HepG2 (cell line): Measurements from ENCODE around the gene NSG2. TPM values are rescaled to one million over a fixed set of nuclear protein-coding genes. Genes with fewer than 3 reads are reported as not detected.

Source experiments
- ARHGAP35 ChIP-seq: sonication (generic); formaldehyde crosslinking; IDR thresholded peaks from 2 replicates; pipeline ENCODE4 v1.9.0; 2022; ENCODE audit warnings: mild to moderate bottlenecking, inconsistent platforms, moderate library complexity, missing genetic modification reagents, borderline replicate concordance
- ASH2L ChIP-seq: fragments of 300-600, 200-600 bp; sonication (generic); IDR thresholded peaks from 2 replicates; pipeline ENCODE4 v1.7.0; 2017; ENCODE audit warnings: low read depth, mild to moderate bottlenecking, moderate library complexity, mixed read lengths, low read length; ENCODE audit not compliant: insufficient read length
- BRF2 ChIP-seq: sonication (generic); formaldehyde crosslinking; IDR thresholded peaks from 2 replicates; pipeline ENCODE4 v1.8.1; 2022; ENCODE audit warnings: mild to moderate bottlenecking, missing genetic modification reagents
- ESRRA ChIP-seq: sonication (generic); formaldehyde crosslinking; IDR thresholded peaks from 2 replicates; pipeline ENCODE4 v1.5.1; 2020; ENCODE audit warnings: mild to moderate bottlenecking, low read depth, missing genetic modification reagents
- FIP1L1 ChIP-seq: fragments of 200-400 bp; formaldehyde crosslinking; IDR thresholded peaks from 2 replicates; pipeline ENCODE4 v1.6.1; 2018; ENCODE audit warnings: low read depth, mild to moderate bottlenecking, low read length, moderate library complexity, borderline replicate concordance; ENCODE audit not compliant: insufficient read depth
- FOXA1 ChIP-seq, 2 experiments: fragments of 450-650 bp in 1 of 2; sonication (generic) in 1 of 2; formaldehyde crosslinking in 1 of 2; IDR thresholded peaks; 2 replicates each; pipeline versions ENCODE4 v1.4.0 to v1.6.1; 2016 to 2020; ENCODE audit warnings: missing genetic modification reagents in 1 of 2
- HNRNPLL ChIP-seq: fragments of 200-400 bp; formaldehyde crosslinking; IDR thresholded peaks from 2 replicates; pipeline ENCODE4 v1.6.1; 2017; ENCODE audit warnings: mild to moderate bottlenecking, low read depth, low read length; ENCODE audit not compliant: poor library complexity, severe bottlenecking
- HOXD1 ChIP-seq: sonication (generic); formaldehyde crosslinking; IDR thresholded peaks from 2 replicates; pipeline ENCODE4 v1.5.0; 2020; ENCODE audit warnings: missing genetic modification reagents
- KLF13 ChIP-seq: sonication (generic); formaldehyde crosslinking; IDR thresholded peaks from 2 replicates; pipeline ENCODE4 v1.4.0; 2020; ENCODE audit warnings: mild to moderate bottlenecking, missing genetic modification reagents
- KLF16 ChIP-seq, 2 experiments: sonication (generic) in 1 of 2; formaldehyde crosslinking in 1 of 2; IDR thresholded peaks; 2 replicates each; pipeline versions ENCODE4 v1.6.1 to v1.8.0; 2016 to 2023; ENCODE audit warnings: missing genetic modification reagents in 2 of 2, missing compliant biosample characterization in 1 of 2
- POGZ ChIP-seq: sonication (generic); formaldehyde crosslinking; IDR thresholded peaks from 2 replicates; pipeline ENCODE4 v1.4.0; 2020; ENCODE audit warnings: mild to moderate bottlenecking, missing genetic modification reagents
- PRMT3 ChIP-seq: sonication (generic); formaldehyde crosslinking; IDR thresholded peaks from 2 replicates; pipeline ENCODE4 v1.8.1; 2022; ENCODE audit warnings: low read depth, mild to moderate bottlenecking, moderate library complexity, missing genetic modification reagents, borderline replicate concordance
- REL ChIP-seq: sonication (generic); formaldehyde crosslinking; conservative IDR thresholded peaks from 2 replicates; pipeline ENCODE4 v1.8.0; 2022; ENCODE audit warnings: mild to moderate bottlenecking, missing genetic modification reagents, moderate library complexity
- SUZ12 ChIP-seq: fragments of 150-350 bp; IDR thresholded peaks from 2 replicates; pipeline ENCODE4 v1.6.1; 2014; ENCODE audit warnings: low read depth, low read length
- TAF15 ChIP-seq: fragments of 200-400 bp; formaldehyde crosslinking; IDR thresholded peaks from one replicate; pipeline ENCODE4 v1.6.1; 2018; ENCODE audit warnings: mild to moderate bottlenecking, low read depth, low read length; ENCODE audit not compliant: poor library complexity, severe bottlenecking
- ZBTB20 ChIP-seq: sonication (generic); formaldehyde crosslinking; IDR thresholded peaks from 2 replicates; pipeline ENCODE4 v1.8.1; 2023; ENCODE audit warnings: missing genetic modification reagents, low read depth, mild to moderate bottlenecking, borderline replicate concordance
- ZNF101 ChIP-seq: sonication (generic); formaldehyde crosslinking; IDR thresholded peaks from 2 replicates; pipeline ENCODE4 v1.4.0; 2020; ENCODE audit warnings: mild to moderate bottlenecking, low read depth, missing genetic modification reagents, borderline replicate concordance
- ZNF121 ChIP-seq: sonication (generic); formaldehyde crosslinking; IDR thresholded peaks from 2 replicates; pipeline ENCODE4 v1.5.0; 2020; ENCODE audit warnings: mild to moderate bottlenecking, missing genetic modification reagents
- ZNF205 ChIP-seq: IDR thresholded peaks from 2 replicates; pipeline ENCODE4 v1.6.1; 2018; ENCODE audit warnings: missing biosample characterization, missing genetic modification reagents
- ZNF253 ChIP-seq: sonication (generic); formaldehyde crosslinking; IDR thresholded peaks from 2 replicates; pipeline ENCODE4 v1.8.0; 2022; ENCODE audit warnings: mild to moderate bottlenecking, missing genetic modification reagents, borderline replicate concordance
- ZNF558 ChIP-seq: sonication (generic); formaldehyde crosslinking; IDR thresholded peaks from 2 replicates; pipeline ENCODE4 v1.9.0; 2022; ENCODE audit warnings: mild to moderate bottlenecking, missing genetic modification reagents, borderline replicate concordance
- ZNF572 ChIP-seq: sonication (generic); formaldehyde crosslinking; IDR thresholded peaks from 2 replicates; pipeline ENCODE4 v1.5.1; 2020; ENCODE audit warnings: mild to moderate bottlenecking, missing genetic modification reagents
- ZNF615 ChIP-seq: sonication (generic); formaldehyde crosslinking; IDR thresholded peaks from 2 replicates; pipeline ENCODE4 v1.5.0; 2020; ENCODE audit warnings: mild to moderate bottlenecking, missing genetic modification reagents, borderline replicate concordance
- ZNF619 ChIP-seq: sonication (generic); formaldehyde crosslinking; IDR thresholded peaks from 2 replicates; pipeline ENCODE4 v1.4.0; 2020; ENCODE audit warnings: mild to moderate bottlenecking, missing genetic modification reagents
- polyA plus RNA-seq, 8 experiments: library from polyadenylated mRNA; depleted of rRNA in 3 of 8; stranded (reverse) in 7 of 8; unstranded in 1 of 8; fragments of >200 nt; fragmentation: Illumina TruSeq in 4 of 8; extraction: Trizol in 4 of 8; gene quantifications; 2 replicates each; pipeline versions ENCODE4 v1.2.1 to v1.2.3, GENCODE V29; 2011 to 2016; ENCODE audit warnings: low read depth in 4 of 8, missing spikeins in 1 of 8, mixed read lengths in 1 of 8; ENCODE audit not compliant: insufficient read depth in 1 of 8
- total RNA-seq, 5 experiments: library from RNA; depleted of rRNA; stranded (reverse); fragments of >200 nt; fragmentation: Illumina TruSeq; extraction: Trizol; gene quantifications; 2 replicates each; pipeline ENCODE4 v1.2.3, GENCODE V29; 2016; ENCODE audit warnings: low read depth in 1 of 5
- TF ChIP-seq, protein P1 (sequence below): sonication (generic); formaldehyde crosslinking; IDR thresholded peaks from 2 replicates; pipeline ENCODE4 v1.4.0; 2020; ENCODE audit warnings: missing genetic modification reagents, mild to moderate bottlenecking, borderline replicate concordance
- TF ChIP-seq, protein P2 (sequence below): sonication (generic); formaldehyde crosslinking; IDR thresholded peaks from 2 replicates; pipeline ENCODE4 v1.8.1; 2023; ENCODE audit warnings: mild to moderate bottlenecking, missing genetic modification reagents
- TF ChIP-seq, protein P3 (sequence below): IDR thresholded peaks from 2 replicates; pipeline ENCODE4 v1.6.1; 2016

The NSG2 gene
- total and polyA plus RNA-seq, 2 of the 13 experiments (the other 11 are each of a cell fraction or from before 2014, with no cell fraction given) = 0.21 TPM; not detected in 1

GRCh38 chr5:174045470-174046025, at the start of gene NSG2 (continued):
- TF ChIP-seq ZNF572 (CRISPR knock-in tag) (no peak), ZNF558 (CRISPR knock-in tag) (peak; percentile 84; the same call in 1 of the 2 replicates), ZNF615 (CRISPR knock-in tag) (no peak), ARHGAP35 (CRISPR knock-in tag) (no peak), HOXD1 (peak; percentile 80), FIP1L1 (no peak), KLF13 (CRISPR knock-in tag) (no peak), ESRRA (CRISPR knock-in tag) (no peak), ASH2L (peak; percentile 21), REL (no peak), HNRNPLL (no peak), BRF2 (CRISPR knock-in tag) (no peak; the same call in 1 of the 2 replicates), FOXA1 (IDR thresholded peaks at IDR 0.05) (no peak), FOXA1 (CRISPR knock-in tag; IDR thresholded peaks at IDR 0.05) (peak; percentile 21; the same call in 1 of the 2 replicates), PRMT3 (CRISPR knock-in tag) (no peak), ZNF619 (CRISPR knock-in tag) (no peak), POGZ (CRISPR knock-in tag) (no peak), ZNF205 (CRISPR knock-in tag) (peak; percentile 56; the same call in 1 of the 2 replicates), ZNF101 (CRISPR knock-in tag) (no peak), KLF16 (CRISPR knock-in tag; IDR thresholded peaks at IDR 0.05) (0 out of 4 replicates have a peak, but pooled peaks of 1 of the 2 experiments have one; percentile 44), ZNF253 (CRISPR knock-in tag) (no peak), SUZ12 (no peak), TAF15 (no peak), ZNF121 (CRISPR knock-in tag) (no peak), ZBTB20 (CRISPR knock-in tag) (no peak)
- TF ChIP-seq, protein P1, sequence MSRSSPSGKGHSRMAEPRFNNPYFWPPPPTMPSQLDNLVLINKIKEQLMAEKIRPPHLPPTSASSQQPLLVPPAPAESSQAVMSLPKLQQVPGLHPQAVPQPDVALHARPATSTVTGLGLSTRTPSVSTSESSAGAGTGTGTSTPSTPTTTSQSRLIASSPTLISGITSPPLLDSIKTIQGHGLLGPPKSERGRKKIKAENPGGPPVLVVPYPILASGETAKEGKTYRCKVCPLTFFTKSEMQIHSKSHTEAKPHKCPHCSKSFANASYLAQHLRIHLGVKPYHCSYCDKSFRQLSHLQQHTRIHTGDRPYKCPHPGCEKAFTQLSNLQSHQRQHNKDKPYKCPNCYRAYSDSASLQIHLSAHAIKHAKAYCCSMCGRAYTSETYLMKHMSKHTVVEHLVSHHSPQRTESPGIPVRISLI (CRISPR knock-in tag) = no peak
- TF ChIP-seq, protein P2, sequence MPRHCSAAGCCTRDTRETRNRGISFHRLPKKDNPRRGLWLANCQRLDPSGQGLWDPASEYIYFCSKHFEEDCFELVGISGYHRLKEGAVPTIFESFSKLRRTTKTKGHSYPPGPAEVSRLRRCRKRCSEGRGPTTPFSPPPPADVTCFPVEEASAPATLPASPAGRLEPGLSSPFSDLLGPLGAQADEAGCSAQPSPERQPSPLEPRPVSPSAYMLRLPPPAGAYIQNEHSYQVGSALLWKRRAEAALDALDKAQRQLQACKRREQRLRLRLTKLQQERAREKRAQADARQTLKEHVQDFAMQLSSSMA (CRISPR knock-in tag) = no peak
- TF ChIP-seq, protein P3, sequence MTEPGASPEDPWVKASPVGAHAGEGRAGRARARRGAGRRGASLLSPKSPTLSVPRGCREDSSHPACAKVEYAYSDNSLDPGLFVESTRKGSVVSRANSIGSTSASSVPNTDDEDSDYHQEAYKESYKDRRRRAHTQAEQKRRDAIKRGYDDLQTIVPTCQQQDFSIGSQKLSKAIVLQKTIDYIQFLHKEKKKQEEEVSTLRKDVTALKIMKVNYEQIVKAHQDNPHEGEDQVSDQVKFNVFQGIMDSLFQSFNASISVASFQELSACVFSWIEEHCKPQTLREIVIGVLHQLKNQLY = no peak
